Spleen (tissue), 11 donors: ENCODE data around the gene FAM20C. TPM values are rescaled to one million over a fixed set of nuclear protein-coding genes. Genes with fewer than 3 reads are reported as not detected.

Experiments
- DNase-seq: peaks from one replicate; pipeline ENCODE4 v3.0.0-alpha.2; 2020
- H3K27ac ChIP-seq, 8 donors: fragments of 200-600 bp; sonication (generic) in 7 of 8; 1 replicate in 4 of 8; 2 replicates in 4 of 8; pipeline versions ENCODE4 v1.5.0 to v1.8.0; 2016 to 2021; ENCODE audit warnings: inconsistent platforms in 4 of 8, mild to moderate bottlenecking in 4 of 8, moderate library complexity in 1 of 8
- H3K27me3 ChIP-seq, 7 donors: fragments of 200-600 bp; sonication (generic) in 6 of 7; replicated peaks in 1 of 7; 1 replicate in 4 of 7; 2 replicates in 3 of 7; pipeline versions ENCODE4 v1.5.0 to v1.8.0; 2016 to 2021; ENCODE audit warnings: inconsistent platforms in 3 of 7, mild to moderate bottlenecking in 1 of 7
- H3K36me3 ChIP-seq, 6 donors: fragments of 200-600 bp; sonication (generic) in 5 of 6; 1 replicate in 4 of 6; 2 replicates in 2 of 6; pipeline versions ENCODE4 v1.5.0 to v1.8.0; 2016 to 2021; ENCODE audit warnings: inconsistent platforms in 2 of 6
- H3K4me1 ChIP-seq, 6 donors: fragments of 200-600 bp; sonication (generic) in 5 of 6; 1 replicate in 3 of 6; 2 replicates in 3 of 6; pipeline versions ENCODE4 v1.5.0 to v1.8.0; 2016 to 2021; ENCODE audit warnings: inconsistent platforms in 3 of 6
- H3K4me3 ChIP-seq, 8 donors: fragments of 200-600 bp; sonication (generic) in 7 of 8; 1 replicate in 4 of 8; 2 replicates in 4 of 8; pipeline versions ENCODE4 v1.5.0 to v1.8.0; 2016 to 2021; ENCODE audit warnings: inconsistent platforms in 4 of 8, mild to moderate bottlenecking in 4 of 8, moderate library complexity in 2 of 8
- H3K9me3 ChIP-seq, 8 donors: fragments of 200-600 bp; sonication (generic) in 7 of 8; 1 replicate in 4 of 8; 2 replicates in 4 of 8; pipeline versions ENCODE4 v1.5.0 to v1.8.0; 2016 to 2021; ENCODE audit warnings: inconsistent platforms in 4 of 8
- CTCF ChIP-seq, 11 experiments: fragments of 200-600 bp in 7 of 11; fragments of 450-650 bp in 4 of 11; sonication (generic) in 4 of 11; IDR thresholded peaks in 8 of 11; conservative IDR thresholded peaks in 3 of 11; 1 replicate in 7 of 11; 2 replicates in 4 of 11; pipeline versions ENCODE4 v1.4.0 to v1.8.0; 2016 to 2021; ENCODE audit warnings: antibody characterized with exemption in 11 of 11, inconsistent platforms in 4 of 11, mild to moderate bottlenecking in 1 of 11
- POLR2A ChIP-seq, 3 donors: fragments of 450-650 bp; IDR thresholded peaks; one replicate each; pipeline ENCODE4 v1.5.1; 2017; ENCODE audit warnings: antibody characterized with exemption in 3 of 3, mild to moderate bottlenecking in 1 of 3
- POLR2AphosphoS5 ChIP-seq, 3 donors: sonication (generic); formaldehyde crosslinking; IDR thresholded peaks; one replicate each; pipeline ENCODE4 v1.5.1; 2017; ENCODE audit warnings: antibody characterized with exemption in 3 of 3
- WGBS, 5 donors: extraction: QIAGEN DNeasy Blood & Tissue Kit in 3 of 5; methylation state at CpG; one replicate each; pipeline versions ENCODE4 v1.1.5 to v1.1.7; 2013 to 2018; 5-methylcytosine and 5-hydroxymethylcytosine counted together
- intact Hi-C: fragments of 100-400 bp; cut with DNase I; formaldehyde crosslinking; loops from one replicate; pipeline ENCODE4 v1.15.0; 2023; ENCODE audit warnings: low total_unique reads
- polyA plus RNA-seq, 3 donors: library from polyadenylated mRNA; stranded (reverse); fragments of 200-250 nt; gene quantifications; one replicate each; pipeline ENCODE4 v1.2.1, GENCODE V29; 2013
- total RNA-seq, 7 donors: library from RNA; depleted of rRNA in 3 of 7; stranded (reverse); fragments of >200 nt in 3 of 7; fragmentation: NEBNext Ultra II Directional in 4 of 7; extraction: Animal tissue kit (Norgen Biotek cat#: 25700) in 4 of 7; gene quantifications; one replicate each; pipeline versions ENCODE4 v1.1.0 to v1.2.1, GENCODE V29; 2016 to 2021
- donor health status: healthy with polysubstance abuse.
- donor health status: DM: no; HTN: no; CAD: no; lungs with moderate emphysema.
- donor health status: DM: no; HTN: no; CAD: no.
- donor health status: Bipolar disorder and iron deficiency.
- donor health status: healthy.
- donor health status: DM: no; HTN: no; CAD: no.
- donor health status: DM: yes; HTN: yes; CAD: no.

Gene FAM20C
- total and polyA plus RNA-seq, 10 donors = 6.9 to 27.3 (median 14.6) TPM

- TF ChIP-seq CTCF (IDR thresholded peaks at IDR 0.05 in 8 of 11, conservative IDR thresholded peaks at IDR 0.05 in 3 of 11) = no peak
- TF ChIP-seq POLR2AphosphoS5 (IDR thresholded peaks at IDR 0.05) = no peak
- TF ChIP-seq POLR2A (IDR thresholded peaks at IDR 0.05) = no peak
- WGBS, 5 donors = 88 to 97% (median 93%) methylated on average over 29 to 31 of the region's 31 CpGs
- peaks cover 0 to 53% (median 14%) of the 10 kb centered on the region in 6 donors for H3K36me3 ChIP-seq
- H3K27me3 ChIP-seq = no peaks in the 10 kb centered on the region
- H3K27ac ChIP-seq = no peak overlapping the region
- DNase-seq = peak; percentile 64
- no peaks in the 10 kb centered on the region for H3K4me1 ChIP-seq
- H3K4me3 ChIP-seq = no peak overlapping the region
- intact Hi-C loops = no loop called here
- H3K9me3 ChIP-seq = peaks cover 0 to 17% (median 8%) of the 10 kb centered on the region in 8 donors
These were observed 66.3 kb downstream of the FAM20C start for GRCh38 chr7:258476-259190.

- Histone ChIP-seq H3K36me3 (peaks cover 0 to 51% (median 14%) of the 10 kb centered on the region in 6 donors), H3K4me1 (peaks cover 0 to 3% (median 0%) of the 10 kb centered on the region in 6 donors), H3K9me3 (peaks cover 0 to 22% (median 10%) of the 10 kb centered on the region in 8 donors), H3K4me3 (no peak overlapping the region), H3K27me3 (no peaks in the 10 kb centered on the region), H3K27ac (no peak overlapping the region)
- 89 to 95% (median 93%) methylated on average over 15 of the region's 15 CpGs for WGBS, 5 donors
- intact Hi-C loops = no loop called here
- DNase-seq = no peak
- TF ChIP-seq POLR2A (IDR thresholded peaks at IDR 0.05) (no peak), CTCF (IDR thresholded peaks at IDR 0.05 in 8 of 11, conservative IDR thresholded peaks at IDR 0.05 in 3 of 11) (no peak), POLR2AphosphoS5 (IDR thresholded peaks at IDR 0.05) (no peak)
These were observed 66.8 kb downstream of the FAM20C start for GRCh38 chr7:259191-259505.

GRCh38 chr7:259751-260405 is 67.5 kb downstream of the FAM20C start:
- no peak overlapping the region for H3K4me3 ChIP-seq
- no peaks in the 10 kb centered on the region for H3K27me3 ChIP-seq
- no peak overlapping the region for H3K27ac ChIP-seq
- TF ChIP-seq POLR2AphosphoS5 (IDR thresholded peaks at IDR 0.05) (no peak), POLR2A (IDR thresholded peaks at IDR 0.05) (no peak), CTCF (IDR thresholded peaks at IDR 0.05 in 8 of 11, conservative IDR thresholded peaks at IDR 0.05 in 3 of 11) (no peak)
- intact Hi-C loops = no loop called here
- DNase-seq = peak; percentile 74
- peaks cover 0 to 29% (median 16%) of the 10 kb centered on the region in 8 donors for H3K9me3 ChIP-seq
- 91 to 97% (median 93%) methylated on average over 40 to 44 of the region's 44 CpGs for WGBS, 5 donors
- H3K4me1 ChIP-seq = peaks cover 0 to 9% (median 0%) of the 10 kb centered on the region in 6 donors
- peaks cover 0 to 49% (median 14%) of the 10 kb centered on the region in 6 donors for H3K36me3 ChIP-seq
